GM15510 (cell line): Measurements from ENCODE around the gene TNNC1.

Source experiments
- POLR2A ChIP-seq: IDR thresholded peaks from 3 replicates; pipeline ENCODE4 v1.6.1; 2011; ENCODE audit warnings: borderline replicate concordance; ENCODE audit not compliant: insufficient read length; ENCODE audit errors: extremely low read depth

The TNNC1 gene

DNA sequence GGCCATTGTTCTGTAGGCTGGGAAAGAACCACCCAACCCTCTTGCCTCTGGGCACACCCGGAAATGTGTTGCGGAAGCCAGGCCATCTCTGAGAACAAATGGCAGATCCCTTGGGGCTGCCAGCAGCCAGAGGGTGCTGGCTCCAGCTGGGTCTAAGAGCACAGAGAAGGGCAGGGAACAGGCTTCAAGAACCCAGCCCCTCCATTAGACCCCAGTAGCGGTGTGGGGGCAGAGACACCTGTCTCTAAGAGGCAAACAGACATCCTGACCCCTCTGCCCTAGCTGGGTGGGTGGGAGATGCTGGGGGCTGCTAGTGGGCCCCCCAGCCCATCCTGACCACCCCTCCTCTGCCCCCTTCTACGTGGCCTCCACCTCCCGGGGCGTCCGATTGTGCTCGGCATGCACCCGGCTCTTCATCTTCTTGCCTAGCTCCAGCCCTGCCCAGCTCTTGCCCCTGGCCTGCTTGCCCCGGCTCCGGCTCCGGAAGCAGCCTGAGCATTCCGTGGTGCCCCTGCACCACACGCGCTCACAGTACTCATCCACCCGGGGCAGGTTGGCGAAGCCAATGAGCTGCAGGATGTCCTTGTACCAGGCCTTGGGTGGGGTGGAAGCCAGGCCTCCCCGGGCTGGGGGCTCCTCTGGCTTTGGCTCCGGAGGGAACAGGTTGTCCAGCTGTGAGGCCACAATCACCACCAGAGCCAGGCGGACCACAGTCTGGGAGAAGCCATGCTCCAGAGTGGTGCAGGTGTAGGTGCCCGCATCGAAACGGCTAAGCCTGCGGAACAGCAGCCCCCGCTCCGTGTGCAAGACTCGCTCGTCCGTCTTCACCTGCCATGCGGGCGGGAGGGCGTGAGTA lies 18.4 kb downstream of the TNNC1 start:
- TF ChIP-seq POLR2A, result no peak

DNA sequence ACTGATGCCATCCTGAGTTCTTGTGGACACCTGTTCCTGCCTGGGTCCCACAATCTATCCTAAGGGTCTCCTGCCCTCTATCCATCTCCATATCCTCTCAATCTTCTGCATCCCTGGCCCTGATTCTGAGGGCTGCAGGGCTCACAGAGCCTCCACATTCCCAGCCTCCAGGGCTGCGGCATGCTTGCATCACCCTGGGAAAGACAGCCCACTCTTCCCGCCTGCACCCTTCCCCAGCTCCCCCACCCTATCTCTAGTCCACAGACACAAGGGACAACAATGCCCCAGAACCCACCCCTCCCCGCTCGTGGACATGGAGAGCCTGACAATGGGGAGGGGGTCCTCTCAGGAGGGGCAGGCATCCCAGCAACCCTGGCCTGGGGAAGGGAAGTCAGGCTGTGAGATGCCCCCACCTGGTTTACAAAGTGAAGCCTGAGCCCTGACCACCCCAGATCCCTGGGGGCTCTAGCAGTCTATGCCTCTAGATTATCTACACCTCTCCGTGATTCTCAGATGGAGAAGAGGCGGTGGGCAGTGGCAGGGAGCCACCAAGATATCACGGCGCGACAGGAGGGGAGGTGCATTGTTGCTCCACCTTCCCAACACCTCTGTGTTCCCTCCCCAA lies 19.2 kb downstream of the TNNC1 start:
- no peak for TF ChIP-seq POLR2A

DNA sequence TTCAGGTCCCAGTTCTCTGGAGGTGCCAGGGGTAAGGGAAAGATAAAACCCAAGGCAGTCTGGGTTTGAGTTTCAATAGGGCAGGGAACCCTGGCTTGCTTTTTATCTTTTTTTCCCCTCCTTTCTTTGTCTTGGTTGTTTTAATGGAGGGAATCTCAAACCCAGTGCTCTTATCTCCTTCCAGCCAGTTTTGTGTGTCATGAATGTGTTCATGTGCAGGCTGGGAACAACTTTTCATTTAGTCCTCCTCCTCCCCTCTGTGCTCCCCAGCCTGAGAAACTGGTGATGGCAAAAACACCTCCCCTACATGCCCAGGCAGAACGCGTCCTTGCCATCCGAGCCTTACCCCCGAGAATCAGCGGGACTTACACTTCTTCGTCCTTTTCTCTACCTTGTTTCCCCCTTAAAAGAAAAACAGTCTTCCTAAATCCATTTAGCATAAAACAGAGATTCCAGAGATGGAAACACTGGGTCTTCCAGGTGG lies 19.8 kb downstream of the TNNC1 start:
- TF ChIP-seq POLR2A, result no peak

DNA sequence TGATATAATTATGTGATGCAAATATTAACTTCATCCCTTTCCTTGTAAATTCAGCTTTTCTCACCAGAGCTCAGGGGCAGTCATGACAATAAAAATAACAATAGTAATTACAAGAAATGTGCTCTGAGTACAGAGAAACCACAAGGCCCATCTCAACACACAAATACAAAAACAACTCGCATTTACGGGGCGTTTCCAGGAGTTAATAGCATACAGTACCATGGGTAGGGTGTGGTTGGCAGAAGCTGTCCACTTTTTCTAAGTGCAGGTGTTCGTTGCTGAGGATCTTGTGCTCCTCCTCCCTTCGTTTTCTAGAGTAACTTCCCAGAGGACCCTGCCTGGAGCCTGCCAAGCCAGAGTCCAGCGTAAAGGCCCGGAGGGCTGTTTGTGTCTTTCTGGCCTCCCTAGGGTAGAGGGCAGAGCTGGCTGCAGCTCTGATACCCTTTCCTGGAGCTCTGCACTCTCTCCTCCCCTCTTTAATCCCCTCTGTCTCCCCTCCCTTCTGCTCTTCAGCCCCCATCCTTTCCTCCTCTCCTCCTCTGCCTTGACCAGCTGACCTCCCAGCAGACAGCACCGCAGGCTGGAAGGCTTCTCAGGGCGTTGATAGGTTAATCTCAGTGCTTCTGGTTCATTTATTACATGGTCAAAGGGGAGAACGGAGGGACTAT lies 20.4 kb downstream of the TNNC1 start:
- TF ChIP-seq POLR2A, result no peak

DNA sequence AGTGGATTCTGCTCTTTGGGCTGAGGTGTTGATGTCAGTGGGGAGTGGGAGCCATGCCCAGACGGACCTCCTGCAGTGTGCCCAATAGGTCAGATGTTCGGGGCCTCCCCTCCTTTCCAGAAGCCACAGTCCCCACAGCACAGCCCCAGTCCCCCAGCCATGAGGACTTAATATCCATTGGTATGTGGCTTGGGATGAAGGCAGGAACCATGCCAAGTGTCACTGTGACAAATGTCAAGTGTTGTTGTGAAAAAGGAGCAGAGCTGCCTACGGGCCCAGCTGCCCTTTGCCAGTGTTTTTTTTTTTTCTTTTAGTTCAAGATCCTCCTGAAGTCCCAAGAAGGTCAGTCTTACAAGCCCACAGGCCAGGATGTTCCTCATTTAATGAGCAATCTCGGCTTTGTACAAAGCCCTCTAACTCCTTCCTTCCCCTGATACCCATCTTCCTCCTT lies 21.1 kb downstream of the TNNC1 start:
- TF ChIP-seq POLR2A, result no peak

DNA sequence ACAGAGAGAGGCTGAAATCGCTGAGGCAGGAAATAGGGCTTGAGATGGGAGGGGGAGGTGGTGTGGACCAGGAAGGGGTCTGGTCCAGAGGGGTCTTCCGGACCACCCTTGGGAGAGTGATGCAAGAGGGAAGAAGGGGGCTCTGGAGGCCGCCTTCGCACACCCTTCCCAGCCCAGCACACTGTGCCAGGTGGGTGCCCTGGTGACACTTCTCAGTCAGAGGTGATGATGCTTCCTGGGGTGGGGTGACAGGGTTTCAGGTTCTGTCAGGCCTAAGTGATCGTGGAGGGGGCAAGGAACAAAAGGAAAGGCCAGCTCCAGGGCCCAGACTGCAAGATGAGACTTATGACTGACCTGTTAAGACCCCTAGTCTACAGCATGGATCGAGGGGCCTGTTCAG lies 21.6 kb downstream of the TNNC1 start:
- no peak for TF ChIP-seq POLR2A

DNA sequence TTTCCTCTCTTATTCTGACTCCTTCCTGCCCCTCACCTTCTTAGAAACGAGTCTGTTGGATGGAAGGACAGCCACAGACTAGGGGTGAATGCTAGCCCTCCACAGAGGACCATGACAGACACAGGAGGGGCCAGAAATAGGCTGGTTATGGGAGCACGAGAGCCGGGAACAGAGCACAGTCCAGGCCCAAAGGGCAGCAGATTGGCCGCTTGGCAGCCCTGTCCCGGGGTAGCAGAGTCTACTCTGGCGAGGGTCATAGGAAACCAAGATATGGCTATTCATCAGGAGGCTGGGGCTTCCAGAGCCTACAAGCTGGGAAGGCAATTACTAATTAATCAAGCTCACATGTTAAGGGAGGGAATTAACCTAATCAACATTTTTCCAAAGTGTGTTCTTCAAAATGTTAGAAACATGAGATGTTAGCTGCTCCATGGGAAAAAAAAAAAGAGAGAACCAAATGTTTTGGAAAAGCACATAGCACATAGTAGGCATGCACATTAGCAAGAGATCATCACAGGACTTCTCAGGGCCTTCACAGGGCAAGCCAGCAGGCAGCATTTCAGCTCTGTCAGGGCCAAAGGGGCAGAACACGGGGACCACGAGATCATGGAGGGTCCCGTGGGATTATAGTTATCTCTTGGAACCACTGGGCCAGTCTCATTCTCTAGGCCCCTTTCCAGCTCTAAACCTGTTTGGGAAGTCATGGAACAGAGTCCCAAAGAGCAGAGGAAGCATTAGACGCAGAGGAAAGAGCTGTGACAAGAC lies 22.2 kb downstream of the TNNC1 start:
- no peak for TF ChIP-seq POLR2A

DNA sequence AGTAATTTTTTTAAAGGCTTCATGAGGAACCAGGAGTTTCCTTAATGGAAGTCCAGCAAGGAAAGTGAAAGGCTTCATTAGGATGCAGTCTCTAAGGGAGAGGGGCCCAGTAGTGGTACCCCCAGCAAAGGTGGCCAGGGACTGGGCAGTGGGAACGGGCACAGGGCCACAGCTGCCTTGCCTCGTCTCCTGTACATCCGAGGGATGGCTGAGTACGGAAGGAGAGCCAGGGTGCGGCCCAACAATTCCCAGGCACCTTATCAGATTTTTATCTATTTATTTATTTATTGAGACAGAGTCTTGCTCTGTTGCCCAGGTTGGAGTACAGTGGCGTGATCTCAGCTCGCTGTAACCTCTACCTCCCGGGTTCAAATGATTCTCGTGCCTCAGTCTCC lies 23.4 kb downstream of the TNNC1 start:
- no peak for TF ChIP-seq POLR2A

DNA sequence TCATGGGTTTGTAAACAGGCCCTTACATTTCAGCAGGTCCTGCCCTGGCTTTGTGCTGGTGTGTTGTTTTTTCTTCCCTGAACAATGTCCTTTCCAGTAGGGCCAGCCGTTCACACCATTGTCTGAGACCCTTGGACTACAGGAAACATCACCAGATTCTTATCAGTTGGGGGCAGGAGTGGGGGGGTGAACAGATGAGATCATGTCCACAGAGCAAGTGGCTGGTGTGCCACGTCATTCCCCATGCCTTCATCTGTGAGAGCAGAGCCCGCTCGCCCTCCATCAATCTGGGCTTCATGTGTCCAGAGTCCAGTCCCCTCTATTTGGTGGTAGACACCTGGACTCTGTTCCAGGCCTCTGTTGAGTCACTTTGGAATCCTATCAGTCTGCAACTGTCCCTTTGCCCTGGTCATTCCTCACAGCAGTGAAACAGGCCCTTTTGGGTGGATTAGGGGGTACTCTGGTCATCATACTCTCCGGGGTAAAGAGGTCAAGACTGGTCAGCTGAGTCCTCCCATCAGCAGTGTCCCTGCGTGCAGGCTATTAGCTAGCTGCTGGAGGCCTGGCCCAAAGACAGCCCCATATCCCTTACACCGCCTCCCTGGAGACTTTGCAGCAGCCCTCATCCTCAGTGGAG lies 23.9 kb downstream of the TNNC1 start:
- no peak for TF ChIP-seq POLR2A

DNA sequence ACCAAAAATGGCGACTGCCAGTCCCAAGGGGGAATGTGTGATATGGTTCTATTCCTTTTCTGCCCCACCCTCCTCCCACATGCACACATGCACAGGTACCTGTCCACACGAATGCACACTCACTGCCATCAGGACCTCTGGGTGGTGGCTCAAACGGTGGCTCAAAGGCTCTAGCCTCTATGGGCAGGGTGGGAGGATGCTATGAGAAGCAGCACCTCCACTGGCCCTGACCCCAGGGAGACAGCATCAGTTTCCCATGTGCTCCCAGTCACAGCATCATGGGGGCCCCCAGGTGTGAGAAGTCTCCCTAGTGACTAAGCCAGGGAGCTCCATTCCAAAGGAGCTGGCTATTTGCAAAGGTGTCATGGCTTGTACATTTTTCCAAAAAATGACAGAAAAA lies 24.8 kb downstream of the TNNC1 start:
- TF ChIP-seq POLR2A, result no peak

DNA sequence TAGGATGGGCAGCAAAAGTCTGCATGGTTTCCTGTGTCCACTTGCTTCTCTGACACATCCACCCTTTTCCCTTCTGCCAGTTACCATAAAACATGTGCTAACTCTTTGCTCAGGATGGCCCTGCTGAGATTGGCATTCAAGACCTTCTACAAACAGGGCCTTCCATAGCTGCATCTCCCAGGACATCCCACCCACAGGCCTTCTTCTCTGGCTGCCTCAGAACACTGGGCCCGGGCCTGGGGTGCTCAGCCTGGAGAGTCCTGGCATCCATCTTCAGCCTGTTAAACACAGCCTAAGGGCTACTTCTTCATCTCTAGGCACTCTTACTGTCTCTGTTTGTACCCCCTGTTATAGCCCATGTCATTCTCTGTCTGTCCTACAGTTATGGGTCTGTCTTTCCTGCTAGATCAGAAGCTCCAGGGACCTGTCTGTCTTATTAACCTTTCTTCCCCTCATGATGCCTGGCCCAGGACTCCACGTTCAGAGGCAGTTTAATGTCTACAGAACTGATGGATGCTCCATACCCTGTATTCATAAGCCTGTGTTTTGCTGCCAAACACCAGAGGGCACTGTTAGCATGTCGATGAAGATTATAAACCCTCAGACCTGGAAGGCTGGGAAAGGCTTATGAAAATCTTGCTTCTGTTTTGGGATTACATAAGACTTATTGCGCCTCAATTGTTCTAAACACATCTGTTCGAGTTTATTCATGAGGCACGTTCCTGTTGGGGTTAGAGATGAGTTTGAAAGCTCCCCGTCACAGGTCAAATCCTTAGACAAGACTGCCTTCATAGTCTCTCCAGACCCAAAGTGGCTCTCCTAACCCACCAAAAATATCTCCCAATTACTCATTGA lies 25.5 kb downstream of the TNNC1 start:
- no peak for TF ChIP-seq POLR2A

DNA sequence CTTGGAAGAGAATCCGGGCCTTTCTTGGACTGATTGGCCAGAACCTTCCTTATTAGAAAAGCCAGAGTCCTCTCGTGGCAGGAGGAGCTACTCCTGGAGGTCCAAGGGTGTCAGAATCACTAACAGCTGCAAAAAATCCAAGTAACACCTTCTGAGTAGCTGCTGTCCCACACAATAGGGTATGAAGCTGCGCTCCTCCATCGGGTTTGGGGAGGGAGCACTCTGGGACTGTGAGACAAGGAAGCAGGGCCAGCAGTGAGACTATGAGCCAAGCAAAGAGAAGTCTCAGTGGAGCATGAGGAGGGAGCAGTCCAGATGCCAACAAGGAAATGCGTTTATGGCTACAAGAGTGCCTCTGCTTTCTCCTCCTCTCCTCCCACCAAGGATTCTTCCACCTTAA lies 30.7 kb downstream of the TNNC1 start:
- TF ChIP-seq POLR2A, result no peak

DNA sequence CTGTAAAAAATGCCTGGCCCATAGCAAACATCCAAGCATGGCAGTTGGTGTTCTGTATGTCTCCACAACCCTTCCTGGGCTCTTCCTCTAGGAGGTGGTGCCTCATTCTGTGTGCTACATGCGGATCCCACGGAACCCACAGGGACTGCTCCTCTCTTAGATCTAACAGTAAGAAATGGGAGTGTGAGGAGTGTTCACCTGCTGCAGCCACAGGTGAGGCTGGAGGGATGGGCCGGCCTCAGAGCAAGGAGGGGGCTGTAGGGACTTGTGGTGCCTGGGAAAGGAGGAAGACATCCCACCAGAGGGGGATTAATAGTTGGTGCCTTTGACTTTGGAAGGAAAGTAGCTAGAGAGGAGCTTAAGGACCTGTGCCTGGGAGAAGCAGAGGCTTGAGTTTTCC lies 31.2 kb downstream of the TNNC1 start:
- no peak for TF ChIP-seq POLR2A
